ENCODE measurements around the gene MACROD2.

DNA sequence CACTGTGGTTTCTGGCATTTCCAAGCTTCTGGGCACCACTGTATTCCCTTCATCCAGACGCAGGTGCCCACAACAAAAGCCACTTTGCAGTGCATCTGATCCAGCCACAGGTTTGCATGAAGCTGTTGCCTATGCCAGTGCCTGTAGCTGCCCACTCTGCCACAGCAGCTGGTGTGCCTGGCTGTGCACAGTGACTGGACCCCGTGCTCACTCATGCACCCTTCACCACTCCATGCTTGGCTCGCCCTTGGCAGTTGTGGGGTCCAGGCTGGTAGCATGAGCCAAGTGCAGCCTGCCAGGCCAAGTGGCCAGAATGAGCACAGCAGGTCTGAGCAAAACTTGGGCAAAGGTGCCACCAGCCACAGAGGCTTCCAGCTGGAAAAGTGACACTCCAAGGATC lies 47.6 kb upstream of the MACROD2 start:
- no peak for TF ChIP-seq EP300 (IDR thresholded peaks at IDR 0.05; ENCODE audit: low read depth)
- TF ChIP-seq CTCF (IDR thresholded peaks at IDR 0.05) = no peak
- TF ChIP-seq POLR2AphosphoS5 (IDR thresholded peaks at IDR 0.05) = no peak
